Gastrocnemius medialis (tissue), 4 donors: ENCODE measurements around the gene CCDC134.

ENCODE experiments used
- CTCF ChIP-seq, 5 experiments: fragments of 450-650 bp in 3 of 5; fragments of 200-600 bp in 2 of 5; sonication (generic) in 2 of 5; IDR thresholded peaks in 4 of 5; conservative IDR thresholded peaks in 1 of 5; 1 replicate in 4 of 5; 2 replicates in 1 of 5; pipeline ENCODE4 v1.5.1; 2016 to 2019; ENCODE audit warnings: antibody characterized with exemption in 5 of 5, mild to moderate bottlenecking in 3 of 5, moderate library complexity in 3 of 5
- POLR2A ChIP-seq, 2 donors: fragments of 450-650 bp; IDR thresholded peaks; one replicate each; pipeline ENCODE4 v1.6.1; 2017; ENCODE audit warnings: antibody characterized with exemption in 2 of 2, mild to moderate bottlenecking in 2 of 2, moderate library complexity in 2 of 2

GRCh38 chr22:41875531-41876270, 75.2 kb downstream of the CCDC134 start:
- no peak for TF ChIP-seq CTCF (IDR thresholded peaks at IDR 0.05 in 4 of 5, conservative IDR thresholded peaks at IDR 0.05 in 1 of 5)
- no peak for TF ChIP-seq POLR2A (IDR thresholded peaks at IDR 0.05)
